Effector CD8-positive, alpha-beta T cell (primary cell): ENCODE data around the gene PLET1.
A peak's percentile ranks its signal among the peaks of the same experiment; 100 is the strongest.

Experiments used
- DNase-seq: peaks from one replicate; lab custom pipeline; 2025; lab: John Stamatoyannopoulos, UW
- total RNA-seq, 4 experiments: gene quantifications; one replicate each; lab custom pipeline; 2026; lab: John Stamatoyannopoulos, UW

Gene PLET1, protein sequence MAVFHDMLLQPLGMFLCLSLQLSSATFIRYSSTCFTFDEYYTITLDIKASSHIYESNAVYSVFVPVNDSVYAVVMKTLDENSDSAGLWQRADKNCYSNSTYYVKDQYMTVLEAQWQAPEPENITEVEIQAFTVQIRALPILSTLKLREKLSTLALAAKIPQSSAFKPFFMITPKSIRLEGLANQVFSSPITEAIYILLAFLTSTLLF
- 0 reads per million in 4 experiments for total RNA-seq

DNA sequence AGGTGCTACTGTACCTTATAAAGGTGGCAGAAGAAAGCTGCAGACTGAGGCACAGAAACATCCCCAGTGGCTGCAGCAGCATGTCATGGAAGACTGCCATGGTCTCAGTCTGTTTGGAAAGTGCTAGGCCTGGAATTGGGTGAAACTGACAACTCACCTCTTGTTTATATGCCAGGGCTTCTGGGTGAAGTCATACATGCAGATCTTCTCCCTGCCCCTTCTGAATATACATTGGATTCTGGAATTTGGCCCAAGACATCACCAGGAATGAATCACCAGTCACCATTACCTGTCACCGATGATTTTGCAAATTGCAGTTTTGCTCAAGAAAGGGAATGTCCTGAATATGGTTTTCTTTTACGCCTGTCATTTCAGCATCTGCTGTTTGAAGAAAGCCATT lies at the start of gene PLET1:
PLET1 (minus strand) TSS at position 371 of the 400 bp plus-strand sequence; CDS start at position 100, 271 bp downstream.
- DNase-seq, result no peak

DNA sequence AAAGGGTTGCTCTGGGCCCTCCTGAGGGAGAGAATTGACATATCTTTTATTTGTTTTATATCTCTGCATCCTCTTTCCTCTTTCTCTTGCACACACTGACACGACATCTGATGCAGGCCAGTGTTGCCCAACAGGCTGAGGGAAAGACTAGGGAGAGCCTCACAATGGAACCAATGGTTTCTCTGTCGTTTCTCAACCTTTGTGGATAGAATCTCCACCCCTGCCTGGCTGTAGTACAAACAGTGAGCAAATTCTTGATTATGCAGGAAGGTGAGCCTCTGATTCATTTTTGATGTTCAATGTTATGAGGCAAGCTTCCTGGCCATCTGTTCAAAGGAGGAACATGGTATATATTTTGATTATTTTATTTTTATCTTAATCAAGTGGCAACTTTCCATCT lies 49.8 kb upstream of the PLET1 start:
- no peak for DNase-seq

DNA sequence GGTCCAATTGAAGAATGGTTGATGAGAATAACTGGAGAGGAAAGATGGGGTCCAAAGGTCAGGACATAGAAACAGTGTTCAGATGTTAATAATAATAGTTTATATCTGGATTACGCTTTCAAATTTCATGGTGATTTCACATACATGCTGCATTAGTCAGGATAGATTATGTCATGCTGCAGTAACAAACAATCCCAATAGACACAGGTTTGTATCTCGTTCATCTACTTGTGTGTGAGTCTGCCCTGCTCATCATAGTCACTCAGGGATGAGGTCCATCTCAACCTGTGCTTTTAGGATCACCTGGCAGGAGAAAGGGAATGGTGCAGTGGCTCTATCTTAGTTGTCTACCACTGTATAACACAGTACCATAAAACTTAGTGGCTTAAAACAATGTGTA lies 48.0 kb upstream of the PLET1 start:
- DNase-seq, result no peak

DNA sequence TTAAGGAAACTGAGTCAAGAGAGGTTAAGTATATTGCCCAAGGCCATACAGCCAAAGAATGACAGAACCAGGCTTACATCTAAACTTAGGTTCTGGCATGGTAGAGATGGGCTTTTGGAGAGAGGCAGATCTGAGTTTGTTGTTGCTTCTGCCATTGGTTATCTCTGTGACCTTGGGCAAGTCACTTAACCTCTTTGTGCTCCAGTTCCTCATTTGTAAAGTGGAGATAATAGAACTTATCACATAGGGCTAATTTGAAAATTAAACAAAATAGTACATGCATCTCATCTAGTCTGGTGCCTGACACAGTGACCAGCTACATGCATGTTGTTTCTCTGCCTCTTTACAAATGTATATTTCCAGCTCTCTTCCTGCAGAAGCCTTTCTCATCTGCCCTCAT lies 47.0 kb upstream of the PLET1 start:
- no peak for DNase-seq

DNA sequence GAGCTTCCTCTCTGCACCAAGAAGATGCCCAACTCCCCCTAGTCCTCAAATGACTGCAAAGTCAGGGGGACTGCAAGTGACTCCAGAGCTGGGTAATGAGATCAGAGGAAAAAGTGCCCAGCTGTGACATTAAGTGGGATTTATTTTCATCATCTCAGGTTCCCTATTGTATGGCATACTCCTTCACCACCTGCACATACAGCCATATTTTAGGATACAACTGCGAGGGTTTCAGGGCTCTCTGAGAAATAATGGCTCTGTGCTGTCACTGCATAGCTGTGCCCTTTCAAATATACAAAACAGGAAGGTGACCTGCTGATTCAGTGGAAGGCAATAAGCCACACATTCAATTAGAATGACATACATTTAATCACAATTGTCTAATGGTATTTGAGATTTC lies 45.6 kb upstream of the PLET1 start:
- DNase-seq, result no peak

DNA sequence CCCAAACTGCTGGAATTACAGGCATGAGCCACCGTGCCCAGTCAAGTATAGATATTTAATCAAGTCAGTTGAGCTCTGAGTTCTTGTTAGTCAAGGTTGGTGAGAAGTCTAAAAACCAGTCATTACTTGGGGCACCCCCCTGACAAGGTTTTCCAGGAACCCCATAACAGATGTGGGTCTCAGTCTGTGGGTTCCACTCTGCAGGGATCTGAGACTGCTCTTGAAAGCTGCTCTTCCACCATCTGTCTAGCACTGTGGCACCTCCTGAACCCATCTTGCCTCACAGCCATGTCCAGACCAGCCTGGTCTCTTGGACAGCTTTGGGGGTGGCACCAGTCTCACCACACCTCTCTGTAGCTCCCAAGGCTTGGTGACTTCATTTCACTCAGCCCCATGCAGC lies 44.3 kb upstream of the PLET1 start:
- no peak for DNase-seq

DNA sequence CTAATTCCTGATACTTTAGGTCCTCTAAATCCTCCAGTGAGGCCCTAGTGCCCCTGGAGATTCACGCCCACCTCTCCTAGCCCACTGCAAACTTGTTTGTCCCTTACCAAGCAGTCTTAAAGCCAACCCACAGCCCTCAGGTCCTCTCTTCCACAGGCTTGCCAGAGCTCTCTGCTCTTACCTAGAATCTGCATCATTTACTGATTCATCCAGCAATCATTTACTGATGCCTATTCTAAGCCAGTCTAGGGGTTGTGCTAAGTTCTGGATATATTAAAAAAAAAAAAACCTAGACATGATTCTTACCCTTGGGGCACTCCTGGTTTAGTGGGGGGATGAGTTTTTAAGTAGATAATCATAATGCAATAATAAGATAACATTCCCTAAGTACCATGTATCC lies 43.0 kb upstream of the PLET1 start:
- DNase-seq, result no peak

DNA sequence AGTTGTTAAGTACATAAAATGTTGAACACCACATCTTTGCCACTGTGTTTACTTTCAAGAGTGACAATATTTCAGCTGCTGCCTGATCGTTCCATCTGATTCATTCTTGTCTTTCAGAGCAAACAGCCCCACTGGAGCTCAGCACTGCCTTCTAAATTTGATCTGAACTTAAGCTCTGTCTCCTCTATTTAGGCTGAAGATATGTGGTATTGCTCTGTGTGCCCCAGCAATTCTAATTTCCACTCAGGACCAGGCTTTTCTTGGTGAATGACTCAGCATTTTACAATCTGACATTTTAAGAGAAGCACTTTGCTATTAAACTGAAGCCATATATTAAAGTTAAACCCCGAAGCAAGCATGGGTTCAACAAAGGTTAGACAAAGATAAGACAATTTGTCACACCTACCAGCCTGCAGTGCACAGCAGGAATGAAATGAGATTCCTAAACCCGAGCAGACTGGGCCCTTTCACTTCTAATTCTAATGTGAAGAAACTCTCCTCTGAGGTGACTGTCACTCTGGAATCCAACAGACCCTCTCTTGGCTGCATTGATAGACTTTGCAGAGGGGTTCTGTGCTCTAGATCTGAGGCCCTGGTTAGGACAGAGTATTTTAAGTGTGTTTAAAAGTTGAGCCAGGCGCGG lies 41.7 kb upstream of the PLET1 start:
- no peak for DNase-seq

DNA sequence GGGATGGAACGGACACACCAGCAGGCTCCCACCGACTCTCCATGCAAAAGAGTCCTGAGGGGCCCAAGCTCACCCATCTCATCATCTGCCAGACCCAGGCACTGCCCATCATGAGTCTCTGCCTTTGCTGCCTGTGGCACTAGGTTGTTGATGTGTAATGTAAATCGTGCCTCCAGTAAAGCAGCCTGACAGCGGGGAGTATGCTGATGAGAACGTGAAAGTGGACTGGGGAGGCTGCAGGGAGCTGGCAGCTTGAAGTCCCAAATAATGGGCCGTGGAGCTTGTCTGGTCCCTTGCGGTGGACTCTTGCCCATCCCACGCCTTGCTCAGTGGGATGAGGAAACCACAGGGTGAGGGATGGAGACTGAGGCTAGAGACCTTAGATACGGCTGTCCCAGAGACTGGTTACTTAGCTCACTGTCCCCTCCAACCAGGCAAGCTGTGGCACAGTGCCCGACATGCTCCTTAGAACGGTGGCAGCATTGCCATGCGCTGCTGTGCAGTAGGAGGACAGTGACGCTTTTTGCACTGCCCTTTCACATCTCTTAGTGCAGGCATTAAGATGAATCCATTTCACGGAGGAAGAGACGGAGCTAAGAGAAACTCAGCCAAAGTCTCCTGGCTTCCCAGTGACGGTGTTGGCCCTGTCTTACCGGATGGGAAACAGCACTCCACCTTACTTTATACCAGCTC lies 39.6 kb upstream of the PLET1 start:
- DNase-seq, result no peak

DNA sequence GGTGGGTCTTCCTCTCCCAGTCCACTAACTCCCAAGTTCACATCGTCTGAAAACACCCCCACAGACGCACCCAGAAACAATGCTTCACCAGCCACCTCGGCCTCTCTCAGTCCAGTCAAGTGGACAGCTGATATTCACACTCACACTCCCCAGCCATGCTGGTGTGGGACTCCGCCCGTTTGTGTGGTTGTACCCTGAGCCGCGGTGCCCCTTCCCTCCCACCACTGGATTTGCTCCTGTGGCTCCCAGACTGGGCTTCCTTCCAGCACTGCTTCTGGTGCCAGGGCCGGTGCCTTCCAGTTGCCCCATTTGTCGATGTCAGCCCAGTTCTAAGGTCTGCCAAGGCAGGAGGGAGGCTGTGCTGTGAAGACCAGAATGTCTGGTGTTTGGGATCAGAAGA lies 37.9 kb upstream of the PLET1 start:
- no peak for DNase-seq

DNA sequence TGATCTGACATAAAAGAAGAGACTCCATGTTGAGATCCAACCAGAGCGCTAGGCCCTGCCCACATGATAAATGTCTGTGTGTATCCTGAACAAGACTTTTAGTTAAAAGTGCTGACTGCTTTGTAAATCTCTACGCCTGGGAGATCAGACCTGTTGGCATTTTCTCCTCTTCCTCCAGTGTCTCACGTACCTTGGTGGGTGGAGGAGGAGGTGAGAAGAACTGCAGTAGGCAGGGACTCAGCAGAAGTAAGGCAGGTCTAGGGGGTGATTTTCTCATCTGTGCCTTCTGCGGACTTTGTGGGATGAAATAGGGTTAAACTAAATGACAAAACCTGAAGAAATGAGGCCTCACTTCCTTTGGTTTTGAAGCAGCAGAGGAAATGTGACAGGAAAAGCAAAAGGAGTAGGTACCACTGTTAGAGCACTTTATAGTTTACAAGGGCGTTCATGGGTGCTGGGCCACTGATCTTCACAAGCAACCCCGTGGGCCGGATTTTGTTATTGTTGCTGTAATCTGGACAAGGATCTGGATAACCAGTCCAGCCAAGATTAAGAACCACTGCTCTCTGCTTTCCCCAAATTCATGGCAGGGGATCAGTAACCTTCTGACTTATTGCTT lies 36.7 kb upstream of the PLET1 start:
- DNase-seq, result no peak

DNA sequence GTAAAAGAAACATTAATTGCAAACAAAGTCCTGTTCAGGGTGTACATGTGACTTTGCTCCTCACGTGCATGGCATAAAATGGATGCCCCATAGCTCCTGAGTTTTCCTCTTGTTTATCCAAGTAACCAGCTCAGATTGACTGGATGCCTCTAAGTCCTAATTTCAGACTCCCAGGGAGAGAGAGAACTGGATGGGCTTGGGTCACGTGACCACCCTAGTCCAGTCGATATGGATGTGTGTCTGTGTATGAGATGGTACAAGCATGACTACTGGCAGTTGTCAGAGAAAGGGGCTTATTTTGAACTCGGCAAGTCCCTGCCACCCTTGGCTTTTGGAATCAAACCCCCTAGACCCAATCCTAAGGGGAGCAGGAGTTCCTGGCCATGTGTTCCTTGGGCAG lies 35.4 kb upstream of the PLET1 start:
- DNase-seq, result no peak

DNA sequence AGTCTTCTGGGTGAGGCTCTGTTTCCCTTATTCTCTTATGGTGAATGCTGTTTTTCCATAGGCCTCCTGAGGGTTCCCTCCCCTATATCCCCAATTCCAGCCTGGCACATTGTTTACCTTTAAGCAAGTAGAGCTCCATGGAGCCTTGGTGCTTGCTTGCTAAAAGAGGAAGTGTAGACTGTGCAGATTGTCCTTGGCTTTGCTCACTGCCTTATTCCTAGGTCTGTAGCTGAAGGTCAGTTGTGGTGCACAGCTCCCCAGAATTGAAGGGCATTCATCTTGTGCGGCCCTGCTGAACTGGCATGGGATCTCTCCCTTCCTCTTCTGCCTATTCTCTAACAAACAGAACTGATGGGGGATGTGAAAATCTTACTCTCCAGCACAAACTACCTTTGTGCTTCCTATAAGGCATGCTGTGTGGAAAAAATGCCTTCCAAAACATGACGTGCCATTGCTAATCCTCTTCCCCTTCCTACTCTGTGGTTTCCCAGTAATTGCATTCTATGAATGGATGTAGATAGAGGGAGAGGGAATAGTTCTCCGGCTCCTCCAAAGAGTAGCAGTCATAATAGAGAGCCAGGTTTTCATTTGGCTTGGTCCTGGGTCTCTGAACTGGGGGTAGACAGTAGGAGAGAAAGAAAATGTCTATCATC lies 34.2 kb upstream of the PLET1 start:
- no peak for DNase-seq

DNA sequence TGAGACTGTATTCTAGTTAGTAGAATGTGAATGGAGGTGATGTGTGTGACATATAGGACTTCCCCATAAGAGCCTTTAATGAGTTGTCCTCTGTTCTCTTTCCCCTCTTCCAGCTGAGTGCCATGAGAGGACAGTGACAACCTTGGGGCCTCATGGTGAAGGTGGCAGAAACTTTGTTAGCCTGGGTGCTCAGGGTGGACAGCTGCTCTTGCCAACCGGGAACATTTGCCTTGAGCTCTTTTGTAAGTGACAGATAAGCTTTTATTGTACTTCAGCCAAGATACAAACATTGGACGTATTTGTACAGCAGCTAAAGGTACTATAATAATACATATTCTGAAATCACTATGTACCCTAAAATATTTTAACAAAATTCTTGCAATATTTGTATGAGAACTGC lies 33.0 kb upstream of the PLET1 start:
- DNase-seq, result no peak

DNA sequence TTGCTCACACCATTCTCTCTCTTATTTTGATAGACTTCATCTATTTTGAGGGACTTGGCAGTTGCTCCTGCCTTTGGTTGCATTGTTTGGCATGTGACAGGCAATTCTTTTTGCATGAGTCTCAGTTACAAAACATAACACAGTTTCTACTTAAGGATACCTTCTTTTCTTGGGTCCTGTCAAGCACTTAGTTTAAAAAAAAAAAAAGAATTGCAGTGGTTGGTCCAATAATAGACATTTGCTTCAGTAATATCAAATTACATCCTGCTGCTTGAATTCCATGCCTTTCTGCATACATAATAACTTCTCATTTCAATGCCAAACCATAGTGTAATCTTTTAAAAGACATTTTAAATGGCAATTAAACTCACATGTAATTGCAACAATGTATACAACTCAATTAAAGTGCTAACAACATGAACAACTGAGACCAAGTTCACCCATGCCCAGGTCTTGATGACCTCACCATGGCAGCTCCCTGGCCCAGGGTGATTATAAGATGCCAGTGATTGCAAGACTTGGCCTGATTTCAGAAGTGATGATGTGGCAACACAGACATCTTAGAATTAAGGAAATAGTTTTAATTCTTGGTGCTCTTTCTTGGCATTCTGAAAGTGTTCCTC lies 32.2 kb upstream of the PLET1 start:
- no peak for DNase-seq

DNA sequence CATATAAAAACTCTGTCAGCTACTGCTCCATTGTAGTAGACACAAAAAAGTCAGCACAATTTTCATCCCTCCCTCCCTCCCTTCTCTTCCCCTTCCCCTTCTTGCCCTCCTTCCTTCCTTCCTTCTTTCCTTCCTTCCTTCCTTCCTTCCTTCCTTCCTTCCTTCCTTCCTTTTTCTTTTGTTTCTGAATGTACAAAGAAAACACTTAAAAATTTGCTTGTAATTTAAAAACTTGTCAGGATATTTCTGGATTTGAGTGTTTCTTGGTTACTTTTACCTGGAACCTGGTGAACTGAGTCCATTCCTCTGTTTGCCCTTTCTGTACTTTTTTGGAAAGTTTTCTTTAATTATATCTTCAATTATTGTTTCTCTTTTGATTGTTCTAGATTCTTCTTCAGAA lies 31.5 kb upstream of the PLET1 start:
- no peak for DNase-seq

DNA sequence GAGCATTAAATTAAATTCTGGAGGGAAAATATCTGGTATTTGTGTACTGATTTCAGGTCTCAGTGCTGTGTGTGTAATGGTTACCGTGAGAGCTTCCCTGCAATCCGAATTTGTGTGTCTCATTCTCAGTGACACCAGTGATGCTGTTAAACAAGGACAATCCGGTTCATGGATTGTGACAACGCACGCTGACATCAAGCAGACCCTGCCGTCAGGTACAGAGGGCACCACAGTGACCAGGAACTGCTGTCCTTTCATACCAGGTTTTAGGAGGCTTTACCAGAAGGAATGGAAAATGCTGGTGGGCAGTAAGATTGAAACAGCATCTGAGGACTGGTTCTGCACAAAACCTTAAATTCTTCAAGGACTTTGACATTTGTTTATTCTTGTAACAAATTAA lies 30.5 kb upstream of the PLET1 start:
- DNase-seq, result no peak

DNA sequence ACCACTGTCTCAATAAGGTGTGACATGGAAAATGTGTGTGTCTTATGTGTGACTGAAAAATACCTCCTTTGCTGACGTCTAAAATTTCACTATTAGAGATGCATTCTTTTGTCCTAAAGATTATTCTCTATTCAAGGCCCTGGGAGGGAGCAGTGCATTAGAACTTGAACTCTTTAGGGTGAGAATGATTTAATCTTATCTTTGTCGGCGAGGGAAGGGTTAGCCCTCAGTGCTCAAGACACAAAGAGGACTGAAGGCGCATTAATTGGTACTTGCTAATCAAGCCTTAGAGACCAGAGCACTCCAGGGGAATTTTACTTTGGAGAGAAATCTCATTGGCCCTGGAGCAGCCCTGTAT lies 29.8 kb upstream of the PLET1 start:
- DNase-seq, result no peak

DNA sequence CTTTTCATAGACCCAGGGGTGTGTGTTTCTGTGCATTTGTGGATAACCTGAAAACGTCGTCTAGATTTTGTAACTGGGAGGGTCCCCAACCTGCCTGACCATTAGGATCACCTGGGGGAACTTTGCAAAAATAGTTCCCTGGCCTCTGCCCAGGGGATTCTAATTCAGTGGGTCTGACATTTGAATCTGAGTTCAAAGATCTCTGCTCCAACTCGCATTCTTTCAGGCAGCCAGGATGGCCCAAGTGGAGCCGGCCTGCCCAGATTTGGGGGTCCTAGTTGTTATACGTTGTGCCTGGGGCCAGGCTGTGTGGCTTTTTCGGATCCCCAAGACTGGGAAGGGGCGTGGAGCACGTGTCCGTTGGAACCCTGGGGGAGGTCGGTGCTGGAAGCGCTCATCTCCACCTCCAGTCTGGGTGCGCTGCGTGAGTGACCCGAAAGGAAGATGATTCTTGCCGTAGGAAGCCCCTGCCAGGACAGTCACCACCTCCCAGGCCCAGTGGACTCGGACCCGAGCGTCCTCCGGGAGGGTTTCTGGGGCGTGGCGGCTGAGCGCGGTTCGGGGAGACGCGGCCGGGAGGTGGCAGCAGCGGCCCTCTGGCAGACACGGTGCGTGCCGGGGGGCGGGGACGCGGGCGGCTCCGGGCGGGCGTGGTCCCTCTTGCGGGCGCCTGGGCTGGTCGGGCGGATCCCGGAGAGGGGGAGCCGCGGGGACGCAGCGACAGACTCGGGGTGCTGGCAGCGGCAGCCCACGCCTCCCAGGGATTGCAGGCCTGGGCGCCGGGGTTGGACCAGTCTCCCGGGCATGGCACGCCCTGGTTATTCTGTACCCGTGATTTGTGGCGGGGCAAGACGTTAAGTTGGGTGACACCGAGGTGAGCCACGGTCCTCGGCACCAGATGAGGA lies 29.2 kb upstream of the PLET1 start:
- DNase-seq, result peak; percentile 71

DNA sequence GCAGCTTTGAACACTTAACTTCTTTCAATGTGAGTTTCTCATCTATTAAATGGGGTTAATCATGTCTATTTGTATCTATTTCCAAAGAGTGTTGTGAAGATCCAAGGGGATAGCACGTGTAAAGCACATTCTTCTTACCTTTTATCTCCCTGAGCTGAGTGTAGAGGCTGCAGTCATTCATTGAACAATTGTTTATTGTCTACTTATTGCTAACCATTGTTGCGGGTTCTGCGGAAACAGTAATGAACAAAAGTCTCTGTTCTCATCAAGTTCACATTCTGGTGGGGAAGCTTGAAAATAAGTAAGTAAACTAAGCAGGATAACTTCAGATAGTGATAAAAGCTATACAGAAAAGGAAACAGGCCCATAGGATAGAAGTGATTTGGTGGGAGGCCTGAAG lies 27.4 kb upstream of the PLET1 start:
- DNase-seq, result no peak

DNA sequence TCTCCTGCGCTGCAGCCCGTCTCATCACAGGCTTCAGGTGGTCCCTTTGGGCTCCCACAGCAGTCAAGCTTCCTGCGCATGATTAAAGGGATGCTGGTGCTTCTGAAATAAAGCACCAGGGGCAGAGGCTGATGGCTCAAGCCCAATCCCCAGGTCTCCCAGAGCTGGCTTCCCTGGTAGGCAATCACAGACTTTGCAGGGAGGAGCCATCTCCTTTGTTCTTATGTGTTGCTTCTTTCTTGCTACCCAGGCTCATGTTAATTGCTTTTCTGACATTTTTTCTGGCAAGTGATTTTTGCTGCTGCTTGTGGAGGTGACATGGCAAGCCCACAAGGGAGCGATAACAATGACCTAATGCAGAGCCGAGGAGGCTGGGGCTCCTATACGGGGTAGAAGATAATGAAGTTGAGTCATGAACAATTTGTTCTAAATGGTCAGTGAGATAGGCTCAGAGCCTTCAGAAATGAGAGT lies 25.2 kb upstream of the PLET1 start:
- DNase-seq, result no peak
